Measurements from ENCODE around the gene FUT8. TPM values are rescaled to one million over a fixed set of nuclear protein-coding genes. Genes with fewer than 3 reads are reported as not detected.
"Not testable (repeated sequence)": the region's sequence is repeated elsewhere in the genome, so short reads cannot be mapped to it uniquely, and the experiment has no call there.

The FUT8 gene
- total and polyA plus RNA-seq, 2 experiments from 2014 or later = 26.6 to 67.5 TPM

DNA sequence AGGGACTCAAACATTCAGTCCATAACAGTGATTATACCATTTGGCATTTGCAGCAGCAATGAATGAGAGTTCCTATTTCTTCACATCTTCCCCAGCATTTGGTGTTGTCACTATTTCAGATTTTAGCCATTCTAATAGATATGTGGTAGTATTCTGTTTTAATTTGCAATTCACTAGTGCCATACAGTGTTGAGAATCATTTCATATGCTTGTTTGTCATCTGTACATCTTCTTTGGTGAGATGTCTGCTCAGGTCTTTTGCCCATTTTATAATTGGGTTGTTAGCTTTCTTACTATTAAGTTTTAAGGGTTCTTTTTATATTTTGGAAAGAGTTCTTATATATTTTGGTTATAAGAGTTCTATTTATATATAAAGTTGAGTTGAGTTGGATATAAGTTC is 276.5 kb downstream of the FUT8 start:
- no peaks in the 10 kb centered on the region for H3K4me1 ChIP-seq (ENCODE audit: insufficient read depth)
- H3K36me3 ChIP-seq (replicated peaks; ENCODE audit: insufficient read depth, low read depth) = no peaks in the 10 kb centered on the region
- no peak overlapping the region for H3K4me3 ChIP-seq
- no peaks in the 10 kb centered on the region for H3K79me2 ChIP-seq
- no peaks in the 10 kb centered on the region for H3K27me3 ChIP-seq
- H4K20me1 ChIP-seq (ENCODE audit: insufficient read depth, poor library complexity, severe bottlenecking) = no peaks in the 10 kb centered on the region
- no peaks in the 10 kb centered on the region for H3K9me2 ChIP-seq (replicated peaks; ENCODE audit: insufficient read depth)
- no peak for DNase-seq (ENCODE audit: low spot score)
- H2AFZ ChIP-seq = no peak overlapping the region
- H3K27ac ChIP-seq = no peak overlapping the region
- H3K9me3 ChIP-seq (ENCODE audit: low read depth) = no peaks in the 10 kb centered on the region
- TF ChIP-seq EZH2 (IDR thresholded peaks at IDR 0.05; ENCODE audit: borderline replicate concordance) = no peak
- TF ChIP-seq, protein P1, sequence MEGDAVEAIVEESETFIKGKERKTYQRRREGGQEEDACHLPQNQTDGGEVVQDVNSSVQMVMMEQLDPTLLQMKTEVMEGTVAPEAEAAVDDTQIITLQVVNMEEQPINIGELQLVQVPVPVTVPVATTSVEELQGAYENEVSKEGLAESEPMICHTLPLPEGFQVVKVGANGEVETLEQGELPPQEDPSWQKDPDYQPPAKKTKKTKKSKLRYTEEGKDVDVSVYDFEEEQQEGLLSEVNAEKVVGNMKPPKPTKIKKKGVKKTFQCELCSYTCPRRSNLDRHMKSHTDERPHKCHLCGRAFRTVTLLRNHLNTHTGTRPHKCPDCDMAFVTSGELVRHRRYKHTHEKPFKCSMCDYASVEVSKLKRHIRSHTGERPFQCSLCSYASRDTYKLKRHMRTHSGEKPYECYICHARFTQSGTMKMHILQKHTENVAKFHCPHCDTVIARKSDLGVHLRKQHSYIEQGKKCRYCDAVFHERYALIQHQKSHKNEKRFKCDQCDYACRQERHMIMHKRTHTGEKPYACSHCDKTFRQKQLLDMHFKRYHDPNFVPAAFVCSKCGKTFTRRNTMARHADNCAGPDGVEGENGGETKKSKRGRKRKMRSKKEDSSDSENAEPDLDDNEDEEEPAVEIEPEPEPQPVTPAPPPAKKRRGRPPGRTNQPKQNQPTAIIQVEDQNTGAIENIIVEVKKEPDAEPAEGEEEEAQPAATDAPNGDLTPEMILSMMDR (IDR thresholded peaks at IDR 0.05; ENCODE audit: poor library complexity) = no peak
- no peak for TF ChIP-seq EZH2phosphoT487 (IDR thresholded peaks at IDR 0.05; ENCODE audit: low read depth, severe bottlenecking, unreplicated experiment)
- H3K4me2 ChIP-seq = no peak overlapping the region

DNA sequence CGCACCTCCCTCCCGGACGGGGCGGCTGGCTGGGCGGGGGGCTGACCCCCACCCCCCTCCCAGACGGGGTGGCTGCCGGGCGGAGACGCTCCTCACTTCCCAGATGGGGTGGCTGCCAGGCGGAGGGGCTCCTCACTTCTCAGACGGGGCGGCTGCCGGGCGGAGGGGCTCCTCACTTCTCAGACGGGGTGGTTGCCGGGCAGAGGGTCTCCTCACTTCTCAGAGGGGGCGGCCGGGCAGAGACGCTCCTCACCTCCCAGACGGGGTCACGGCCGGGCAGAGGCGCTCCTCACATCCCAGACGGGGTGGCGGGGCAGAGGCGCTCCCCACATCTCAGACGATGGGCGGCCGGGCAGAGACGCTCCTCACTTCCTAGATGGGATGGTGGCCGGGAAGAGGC is 280.0 kb downstream of the FUT8 start:
- H4K20me1 ChIP-seq (ENCODE audit: insufficient read depth, poor library complexity, severe bottlenecking); H3K4me3 ChIP-seq; DNase-seq (ENCODE audit: low spot score); H3K79me2 ChIP-seq; H3K36me3 ChIP-seq (replicated peaks; ENCODE audit: insufficient read depth, low read depth); H3K9me2 ChIP-seq (replicated peaks; ENCODE audit: insufficient read depth); H3K4me1 ChIP-seq (ENCODE audit: insufficient read depth); H3K9me3 ChIP-seq (ENCODE audit: low read depth); H3K27ac ChIP-seq; H2AFZ ChIP-seq; H3K27me3 ChIP-seq; H3K4me2 ChIP-seq: not testable (repeated sequence)
- 100% methylated on average over 1 of the region's 31 CpGs for WGBS (ENCODE audit: low lambda C conversion rate, missing lambda C conversion rate)

DNA sequence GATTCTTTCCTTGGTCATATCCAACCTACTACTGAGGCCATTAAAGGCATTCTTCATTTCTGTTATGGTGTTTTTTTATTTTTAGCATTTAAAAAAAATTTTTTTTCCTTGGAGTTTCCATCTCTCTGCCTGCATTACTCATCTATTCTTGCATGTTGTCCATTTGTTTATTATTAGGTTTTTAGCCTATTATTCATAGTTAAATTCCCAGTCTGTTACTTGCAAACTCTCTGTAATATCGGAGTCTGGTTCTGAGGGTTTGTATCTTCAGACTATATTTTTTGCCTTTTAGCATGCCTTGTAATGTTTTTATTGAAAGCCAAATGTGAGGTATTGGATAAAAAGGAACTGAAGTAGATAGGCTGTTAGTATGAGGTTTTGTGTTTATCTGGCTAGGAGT is 284.3 kb downstream of the FUT8 start:
- TF ChIP-seq EZH2 (IDR thresholded peaks at IDR 0.05; ENCODE audit: borderline replicate concordance) (no peak), EZH2phosphoT487 (IDR thresholded peaks at IDR 0.05; ENCODE audit: low read depth, severe bottlenecking, unreplicated experiment) (no peak)
- TF ChIP-seq, protein P1 (IDR thresholded peaks at IDR 0.05; ENCODE audit: poor library complexity) = no peak
- Histone ChIP-seq H2AFZ (no peak overlapping the region), H3K9me2 (replicated peaks; ENCODE audit: insufficient read depth) (no peaks in the 10 kb centered on the region), H3K27ac (no peak overlapping the region), H3K4me3 (no peak overlapping the region), H3K79me2 (no peaks in the 10 kb centered on the region), H3K9me3 (ENCODE audit: low read depth) (no peaks in the 10 kb centered on the region), H3K36me3 (replicated peaks; ENCODE audit: insufficient read depth, low read depth) (no peaks in the 10 kb centered on the region), H3K27me3 (no peaks in the 10 kb centered on the region), H3K4me1 (ENCODE audit: insufficient read depth) (no peaks in the 10 kb centered on the region), H3K4me2 (no peak overlapping the region), H4K20me1 (ENCODE audit: insufficient read depth, poor library complexity, severe bottlenecking) (no peaks in the 10 kb centered on the region)
- WGBS (ENCODE audit: low lambda C conversion rate, missing lambda C conversion rate) = 96% methylated on average over 1 of the region's 1 CpG
- no peak for DNase-seq (ENCODE audit: low spot score)

DNA sequence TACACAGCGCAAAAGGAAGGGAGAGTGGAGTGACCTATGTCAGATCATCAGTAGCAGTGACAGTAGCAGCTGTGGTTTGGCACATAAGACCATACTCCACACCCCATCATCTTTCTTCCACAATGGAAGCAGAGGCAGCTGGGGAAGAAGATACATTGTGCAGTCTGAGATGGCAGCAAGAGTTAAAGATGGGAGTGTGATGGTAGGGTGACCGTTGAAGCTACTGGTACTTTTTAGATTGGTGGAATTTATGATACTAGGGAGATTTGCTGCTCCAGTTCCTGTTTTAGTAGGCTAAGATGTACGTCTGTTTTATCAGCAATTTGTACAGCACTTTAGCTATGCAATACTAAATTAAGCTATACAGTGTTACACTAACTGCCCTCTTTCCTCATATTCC is 291.0 kb downstream of the FUT8 start:
- H3K27ac ChIP-seq = no peak overlapping the region

More for the DNA sequence above, 291.0 kb downstream of the FUT8 start:
- Histone ChIP-seq H3K4me1 (ENCODE audit: insufficient read depth) (no peaks in the 10 kb centered on the region), H3K9me3 (ENCODE audit: low read depth) (no peaks in the 10 kb centered on the region), H3K36me3 (replicated peaks; ENCODE audit: insufficient read depth, low read depth) (no peaks in the 10 kb centered on the region), H3K9me2 (replicated peaks; ENCODE audit: insufficient read depth) (no peaks in the 10 kb centered on the region), H4K20me1 (ENCODE audit: insufficient read depth, poor library complexity, severe bottlenecking) (no peaks in the 10 kb centered on the region), H2AFZ (no peak overlapping the region), H3K27me3 (no peaks in the 10 kb centered on the region), H3K4me3 (no peak overlapping the region), H3K79me2 (no peaks in the 10 kb centered on the region), H3K4me2 (no peak overlapping the region)
- TF ChIP-seq EZH2 (IDR thresholded peaks at IDR 0.05; ENCODE audit: borderline replicate concordance) = no peak
- no peak for TF ChIP-seq EZH2phosphoT487 (IDR thresholded peaks at IDR 0.05; ENCODE audit: low read depth, severe bottlenecking, unreplicated experiment)
- TF ChIP-seq, protein P1 (IDR thresholded peaks at IDR 0.05; ENCODE audit: poor library complexity) = no peak
- no peak for DNase-seq (ENCODE audit: low spot score)
- 76% methylated on average over 3 of the region's 3 CpGs for WGBS (ENCODE audit: low lambda C conversion rate, missing lambda C conversion rate)

Measured in hepatocyte (in vitro differentiated cells).